Testis (tissue), 3 donors: ENCODE data around the gene MIER2. TPM values are rescaled to one million over a fixed set of nuclear protein-coding genes. Genes with fewer than 3 reads are reported as not detected.

Experiments used
- DNase-seq: peaks from one replicate; pipeline ENCODE4 v3.0.0-alpha.2; 2019
- H3K27ac ChIP-seq, 2 donors: fragments of 200-600 bp; sonication (generic); one replicate each; pipeline ENCODE4 v1.5.1; 2019
- H3K27me3 ChIP-seq: fragments of 200-600 bp; sonication (generic); one replicate; pipeline ENCODE4 v1.5.1; 2019
- H3K36me3 ChIP-seq: fragments of 200-600 bp; sonication (generic); one replicate; pipeline ENCODE4 v1.5.1; 2017; ENCODE audit warnings: low read depth; ENCODE audit errors: missing control alignments
- H3K4me1 ChIP-seq: fragments of 200-600 bp; sonication (generic); one replicate; pipeline ENCODE4 v1.5.1; 2019
- H3K4me3 ChIP-seq, 2 donors: fragments of 200-600 bp; sonication (generic); one replicate each; pipeline ENCODE4 v1.5.1; 2017 to 2019
- H3K9me3 ChIP-seq: fragments of 200-600 bp; sonication (generic); one replicate; pipeline ENCODE4 v1.5.1; 2017
- CTCF ChIP-seq, 3 experiments: fragments of 450-650 bp in 2 of 3; fragments of 200-600 bp in 1 of 3; sonication (generic) in 1 of 3; IDR thresholded peaks; one replicate each; pipeline ENCODE4 v1.5.1; 2016 to 2019; ENCODE audit warnings: antibody characterized with exemption in 3 of 3, mild to moderate bottlenecking in 2 of 3, moderate library complexity in 1 of 3
- POLR2A ChIP-seq: fragments of 450-650 bp; IDR thresholded peaks from one replicate; pipeline ENCODE4 v1.6.1; 2017; ENCODE audit warnings: antibody characterized with exemption, mild to moderate bottlenecking, moderate library complexity
- WGBS, 2 donors: methylation state at CpG; one replicate each; pipeline ENCODE4 v1.1.5; 2018; 5-methylcytosine and 5-hydroxymethylcytosine counted together
- intact Hi-C: fragments of 100-400 bp; cut with DNase I; formaldehyde crosslinking; loops from one replicate; pipeline ENCODE4 v1.15.1; 2023; ENCODE audit warnings: low total_unique reads
- polyA plus RNA-seq: library from polyadenylated mRNA; stranded (reverse); fragments of 350-450 nt; fragmentation: Illumina TruSeq; extraction: RNeasy Lipid Tissue Mini Kit (QIAGEN cat#74804); gene quantifications from one replicate; pipeline ENCODE4 v1.2.3, GENCODE V29; 2014; ENCODE audit warnings: low read depth, low replicate concordance; ENCODE audit not compliant: insufficient read depth
- total RNA-seq, 2 donors: library from RNA; depleted of rRNA; stranded (reverse); fragments of >200 nt; gene quantifications; one replicate each; pipeline ENCODE4 v1.2.3, GENCODE V29; 2016

MIER2 gene
- total and polyA plus RNA-seq, 3 donors from 2014 or later: 47.6 to 64.0 (median 54.6) TPM

- DNase-seq: no peak
- no peak for TF ChIP-seq CTCF (IDR thresholded peaks at IDR 0.05)
- TF ChIP-seq POLR2A: no peak
Measured at GRCh38 chr19:351976-352625, 7.5 kb upstream of the MIER2 start.

GRCh38 chr19:347946-348861 is 3.6 kb upstream of the MIER2 start:
- no peak overlapping the region for H3K27ac ChIP-seq
- no peaks in the 10 kb centered on the region for H3K36me3 ChIP-seq
- H3K9me3 ChIP-seq: no peaks in the 10 kb centered on the region
- peaks cover 4% of the 10 kb centered on the region for H3K4me1 ChIP-seq
- 73 to 76% methylated on average over 26 of the region's 26 CpGs for WGBS, 2 donors
- no peaks in the 10 kb centered on the region for H3K27me3 ChIP-seq
- H3K4me3 ChIP-seq: no peak overlapping the region
- intact Hi-C loops: no loop called here
- no peak for DNase-seq
- no peak for TF ChIP-seq CTCF (IDR thresholded peaks at IDR 0.05)
- TF ChIP-seq POLR2A: no peak

More at GRCh38 chr19:351976-352625, 7.5 kb upstream of the MIER2 start:
- WGBS, 2 donors: 58 to 67% methylated on average over 18 to 19 of the region's 19 CpGs
- Histone ChIP-seq H3K4me1 (no peaks in the 10 kb centered on the region), H3K27me3 (no peaks in the 10 kb centered on the region), H3K36me3 (no peaks in the 10 kb centered on the region), H3K4me3 (no peak overlapping the region), H3K9me3 (no peaks in the 10 kb centered on the region), H3K27ac (no peak overlapping the region)
- intact Hi-C loops: no loop called here

GRCh38 chr19:345320-345879 is 804 bp upstream of the MIER2 start:
- peaks cover 17% of the 10 kb centered on the region for H3K4me1 ChIP-seq
- 45 to 50% methylated on average over 23 of the region's 23 CpGs for WGBS, 2 donors
- no peaks in the 10 kb centered on the region for H3K9me3 ChIP-seq
- no peak for TF ChIP-seq POLR2A
- TF ChIP-seq CTCF (IDR thresholded peaks at IDR 0.05): no peak
- H3K27ac ChIP-seq: no peak overlapping the region
- H3K27me3 ChIP-seq: no peaks in the 10 kb centered on the region
- H3K4me3 ChIP-seq: peak overlapping the region; percentile 48 to 86
- no peak for DNase-seq
- intact Hi-C loops: no loop called here
- no peaks in the 10 kb centered on the region for H3K36me3 ChIP-seq

- Histone ChIP-seq H3K4me1 (peaks cover 17% of the 10 kb centered on the region), H3K9me3 (no peaks in the 10 kb centered on the region), H3K36me3 (no peaks in the 10 kb centered on the region), H3K4me3 (peak overlapping the region; percentile 76 to 86), H3K27me3 (no peaks in the 10 kb centered on the region), H3K27ac (peak overlapping the region; percentile 37 to 75)
- DNase-seq: no peak
- intact Hi-C loops: no loop called here
- TF ChIP-seq POLR2A: no peak
- no peak for TF ChIP-seq CTCF (IDR thresholded peaks at IDR 0.05)
- WGBS, 2 donors: 0% methylated on average over 6 to 19 of the region's 70 CpGs
Measured at GRCh38 chr19:343941-344624, 513 bp downstream of the MIER2 start.
